HepG2 (cell line): ENCODE measurements around the gene LAG3. TPM values are rescaled to one million over a fixed set of nuclear protein-coding genes. Genes with fewer than 3 reads are reported as not detected.

ENCODE experiments used
- BCL6 ChIP-seq: IDR thresholded peaks from 2 replicates; pipeline ENCODE4 v1.6.1; 2016; ENCODE audit warnings: missing genetic modification reagents, missing compliant biosample characterization
- ESRRA ChIP-seq: sonication (generic); formaldehyde crosslinking; IDR thresholded peaks from 2 replicates; pipeline ENCODE4 v1.5.1; 2020; ENCODE audit warnings: mild to moderate bottlenecking, low read depth, missing genetic modification reagents
- FOXA1 ChIP-seq, 2 experiments: fragments of 450-650 bp in 1 of 2; sonication (generic) in 1 of 2; formaldehyde crosslinking in 1 of 2; IDR thresholded peaks; 2 replicates each; pipeline versions ENCODE4 v1.4.0 to v1.6.1; 2016 to 2020; ENCODE audit warnings: missing genetic modification reagents in 1 of 2
- FOXC1 ChIP-seq: sonication (generic); formaldehyde crosslinking; IDR thresholded peaks from 2 replicates; pipeline ENCODE4 v1.8.0; 2022; ENCODE audit warnings: mild to moderate bottlenecking, missing genetic modification reagents, borderline replicate concordance
- GRHL1 ChIP-seq: sonication (generic); formaldehyde crosslinking; conservative IDR thresholded peaks from 2 replicates; pipeline ENCODE4 v1.8.0; 2022; ENCODE audit warnings: missing genetic modification reagents
- HDAC2 ChIP-seq: sonication (generic); formaldehyde crosslinking; IDR thresholded peaks from 2 replicates; pipeline ENCODE4 v1.4.0; 2020; ENCODE audit warnings: missing genetic modification reagents
- KDM1A ChIP-seq: IDR thresholded peaks from 2 replicates; pipeline ENCODE4 v1.6.1; 2016; ENCODE audit warnings: missing compliant biosample characterization
- KLF15 ChIP-seq: sonication (generic); formaldehyde crosslinking; IDR thresholded peaks from 2 replicates; pipeline ENCODE4 v1.8.1; 2023; ENCODE audit warnings: borderline replicate concordance, mild to moderate bottlenecking, inconsistent platforms, missing genetic modification reagents, mixed read lengths
- KMT2A ChIP-seq: sonication (generic); formaldehyde crosslinking; IDR thresholded peaks from 2 replicates; pipeline ENCODE4 v1.4.0; 2020; ENCODE audit warnings: missing genetic modification reagents
- NFIB ChIP-seq: sonication (generic); formaldehyde crosslinking; IDR thresholded peaks from 2 replicates; pipeline ENCODE4 v1.9.0; 2021; ENCODE audit warnings: missing genetic modification reagents, mild to moderate bottlenecking, borderline replicate concordance
- PBX3 ChIP-seq: sonication (generic); formaldehyde crosslinking; IDR thresholded peaks from 2 replicates; pipeline ENCODE4 v1.8.1; 2023; ENCODE audit warnings: missing genetic modification reagents, inconsistent platforms, borderline replicate concordance
- RCOR2 ChIP-seq: IDR thresholded peaks from 2 replicates; pipeline ENCODE4 v1.6.1; 2016; ENCODE audit warnings: missing biosample characterization, missing genetic modification reagents
- TAF1 ChIP-seq: sonication (generic); formaldehyde crosslinking; IDR thresholded peaks from 2 replicates; pipeline ENCODE4 v1.4.0; 2020; ENCODE audit warnings: missing genetic modification reagents
- THAP8 ChIP-seq: sonication (generic); formaldehyde crosslinking; IDR thresholded peaks from 2 replicates; pipeline ENCODE4 v1.5.1; 2020; ENCODE audit warnings: missing genetic modification reagents, mild to moderate bottlenecking, borderline replicate concordance
- ZBTB26 ChIP-seq: IDR thresholded peaks from 2 replicates; pipeline ENCODE4 v1.6.1; 2016; ENCODE audit warnings: missing compliant biosample characterization, missing genetic modification reagents, borderline replicate concordance
- ZIK1 ChIP-seq: sonication (generic); formaldehyde crosslinking; IDR thresholded peaks from 2 replicates; pipeline ENCODE4 v1.5.0; 2020; ENCODE audit warnings: mild to moderate bottlenecking, low read depth, missing genetic modification reagents, borderline replicate concordance
- ZNF232 ChIP-seq: sonication (generic); formaldehyde crosslinking; IDR thresholded peaks from 2 replicates; pipeline ENCODE4 v1.4.0; 2020; ENCODE audit warnings: missing genetic modification reagents, borderline replicate concordance
- ZNF33A ChIP-seq: sonication (generic); formaldehyde crosslinking; IDR thresholded peaks from 2 replicates; pipeline ENCODE4 v1.5.1; 2020; ENCODE audit warnings: missing genetic modification reagents, mild to moderate bottlenecking, moderate library complexity, borderline replicate concordance
- ZNF484 ChIP-seq: sonication (generic); formaldehyde crosslinking; IDR thresholded peaks from 2 replicates; pipeline ENCODE4 v1.5.1; 2020; ENCODE audit warnings: mild to moderate bottlenecking, low read depth, missing genetic modification reagents, borderline replicate concordance
- ZNF496 ChIP-seq: sonication (generic); formaldehyde crosslinking; IDR thresholded peaks from 2 replicates; pipeline ENCODE4 v1.8.1; 2023; ENCODE audit warnings: mild to moderate bottlenecking, moderate library complexity, missing genetic modification reagents; ENCODE audit not compliant: insufficient replicate concordance
- ZNF530 ChIP-seq: sonication (generic); formaldehyde crosslinking; IDR thresholded peaks from 2 replicates; pipeline ENCODE4 v1.5.0; 2020; ENCODE audit warnings: low read depth, mild to moderate bottlenecking, missing genetic modification reagents
- ZNF547 ChIP-seq: sonication (generic); formaldehyde crosslinking; IDR thresholded peaks from 2 replicates; pipeline ENCODE4 v1.5.1; 2020; ENCODE audit warnings: mild to moderate bottlenecking, missing genetic modification reagents
- ZNF563 ChIP-seq: sonication (generic); formaldehyde crosslinking; IDR thresholded peaks from 2 replicates; pipeline ENCODE4 v1.8.0; 2022; ENCODE audit warnings: mild to moderate bottlenecking, moderate library complexity, missing genetic modification reagents
- ZNF607 ChIP-seq: sonication (generic); formaldehyde crosslinking; IDR thresholded peaks from 2 replicates; pipeline ENCODE4 v1.5.1; 2020; ENCODE audit warnings: missing genetic modification reagents, mild to moderate bottlenecking, borderline replicate concordance
- polyA plus RNA-seq, 8 experiments: library from polyadenylated mRNA; depleted of rRNA in 3 of 8; stranded (reverse) in 7 of 8; unstranded in 1 of 8; fragments of >200 nt; fragmentation: Illumina TruSeq in 4 of 8; extraction: Trizol in 4 of 8; gene quantifications; 2 replicates each; pipeline versions ENCODE4 v1.2.1 to v1.2.3, GENCODE V29; 2011 to 2016; ENCODE audit warnings: low read depth in 4 of 8, missing spikeins in 1 of 8, mixed read lengths in 1 of 8; ENCODE audit not compliant: insufficient read depth in 1 of 8
- total RNA-seq, 5 experiments: library from RNA; depleted of rRNA; stranded (reverse); fragments of >200 nt; fragmentation: Illumina TruSeq; extraction: Trizol; gene quantifications; 2 replicates each; pipeline ENCODE4 v1.2.3, GENCODE V29; 2016; ENCODE audit warnings: low read depth in 1 of 5

LAG3 gene
- total and polyA plus RNA-seq, 2 of the 13 experiments (the other 11 are each of a cell fraction or from before 2014, with no cell fraction given) = 0.11 to 0.26 TPM

- TF ChIP-seq ZNF563 (CRISPR knock-in tag) (no peak; the same call in 1 of the 2 replicates), THAP8 (no peak), HDAC2 (CRISPR knock-in tag) (peak; percentile 44; the same call in 1 of the 2 replicates), ZNF547 (CRISPR knock-in tag) (no peak), ZNF33A (no peak), FOXA1 (IDR thresholded peaks at IDR 0.05) (no peak), FOXA1 (CRISPR knock-in tag; IDR thresholded peaks at IDR 0.05) (no peak), BCL6 (CRISPR knock-in tag) (peak; percentile 48; the same call in 1 of the 2 replicates), ZNF496 (CRISPR knock-in tag) (no peak), ZNF530 (CRISPR knock-in tag) (no peak), PBX3 (no peak), ZIK1 (CRISPR knock-in tag) (no peak; the same call in 1 of the 2 replicates), RCOR2 (CRISPR knock-in tag) (no peak), ZNF232 (CRISPR knock-in tag) (no peak), ZNF607 (CRISPR knock-in tag) (no peak; the same call in 1 of the 2 replicates), ZBTB26 (CRISPR knock-in tag) (peak; percentile 50; the same call in 1 of the 2 replicates), GRHL1 (CRISPR knock-in tag) (no peak), KDM1A (CRISPR knock-in tag) (no peak), KMT2A (no peak), ESRRA (CRISPR knock-in tag) (peak; percentile 91), NFIB (no peak), FOXC1 (peak; percentile 65; the same call in 1 of the 2 replicates), TAF1 (peak; percentile 45; the same call in 1 of the 2 replicates), ZNF484 (no peak), KLF15 (CRISPR knock-in tag) (no peak)
Observed at GRCh38 chr12:6767353-6768319, 4.7 kb upstream of the LAG3 start (continued).
